ENCODE measurements around the gene PLD1. TPM values are rescaled to one million over a fixed set of nuclear protein-coding genes. Genes with fewer than 3 reads are reported as not detected.
A peak's percentile ranks its signal among the peaks of the same experiment; 100 is the strongest.

Gene PLD1
- total and polyA plus RNA-seq, 10 of the 15 experiments (the other 5 are each of a cell fraction or from before 2014, with no cell fraction given): 2.9 to 108 (median 3.6) TPM

DNA sequence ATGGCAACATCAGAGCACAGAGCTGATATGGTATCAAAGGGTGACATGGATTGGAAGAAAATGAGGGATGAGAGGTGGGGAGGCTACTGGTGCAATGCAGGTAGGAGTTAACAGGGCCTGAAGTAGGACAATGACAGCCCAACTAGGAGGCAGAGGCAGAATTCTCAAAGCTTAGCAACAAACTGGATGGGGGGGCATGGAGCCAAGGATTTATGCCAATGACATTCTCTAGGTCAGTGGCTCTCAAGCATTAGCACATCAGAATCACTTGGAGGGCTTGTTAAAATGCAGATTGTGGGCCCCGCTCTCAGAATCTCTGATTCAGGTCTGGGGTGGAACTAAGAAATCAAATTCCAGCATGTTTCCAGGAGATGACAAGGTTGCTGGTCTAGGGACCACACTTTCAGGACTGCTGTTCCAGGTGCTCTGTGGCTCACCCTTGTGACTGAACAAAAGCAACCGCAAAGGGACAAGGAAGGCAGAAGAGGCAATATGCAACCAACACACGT is 252.0 kb downstream of the PLD1 start (continued):
- TF ChIP-seq, protein P1, sequence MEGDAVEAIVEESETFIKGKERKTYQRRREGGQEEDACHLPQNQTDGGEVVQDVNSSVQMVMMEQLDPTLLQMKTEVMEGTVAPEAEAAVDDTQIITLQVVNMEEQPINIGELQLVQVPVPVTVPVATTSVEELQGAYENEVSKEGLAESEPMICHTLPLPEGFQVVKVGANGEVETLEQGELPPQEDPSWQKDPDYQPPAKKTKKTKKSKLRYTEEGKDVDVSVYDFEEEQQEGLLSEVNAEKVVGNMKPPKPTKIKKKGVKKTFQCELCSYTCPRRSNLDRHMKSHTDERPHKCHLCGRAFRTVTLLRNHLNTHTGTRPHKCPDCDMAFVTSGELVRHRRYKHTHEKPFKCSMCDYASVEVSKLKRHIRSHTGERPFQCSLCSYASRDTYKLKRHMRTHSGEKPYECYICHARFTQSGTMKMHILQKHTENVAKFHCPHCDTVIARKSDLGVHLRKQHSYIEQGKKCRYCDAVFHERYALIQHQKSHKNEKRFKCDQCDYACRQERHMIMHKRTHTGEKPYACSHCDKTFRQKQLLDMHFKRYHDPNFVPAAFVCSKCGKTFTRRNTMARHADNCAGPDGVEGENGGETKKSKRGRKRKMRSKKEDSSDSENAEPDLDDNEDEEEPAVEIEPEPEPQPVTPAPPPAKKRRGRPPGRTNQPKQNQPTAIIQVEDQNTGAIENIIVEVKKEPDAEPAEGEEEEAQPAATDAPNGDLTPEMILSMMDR (IDR thresholded peaks at IDR 0.05 in 2 of 3, conservative IDR thresholded peaks at IDR 0.05 in 1 of 3; ENCODE audit: control insufficient read depth in 2 of 3, extremely low read depth in 1 of 3, insufficient read depth in 1 of 3, low read depth in 3 of 3, low read length in 3 of 3): no peak
- TF ChIP-seq TBL1XR1 (IDR thresholded peaks at IDR 0.05; ENCODE audit: low read depth, low read length) (no peak), RB1 (IDR thresholded peaks at IDR 0.05; ENCODE audit: borderline replicate concordance) (no peak), NFYB (IDR thresholded peaks at IDR 0.05; ENCODE audit: insufficient read depth, low read depth, low read length) (no peak), BRCA1 (IDR thresholded peaks at IDR 0.05; ENCODE audit: low read depth, low read length) (no peak), SUPT20H (IDR thresholded peaks at IDR 0.05; ENCODE audit: borderline replicate concordance, control insufficient read depth, low read depth, low read length) (no peak), NRF1 (conservative IDR thresholded peaks at IDR 0.05; ENCODE audit: low read depth, low read length) (no peak)
- TF ChIP-seq, protein P2, sequence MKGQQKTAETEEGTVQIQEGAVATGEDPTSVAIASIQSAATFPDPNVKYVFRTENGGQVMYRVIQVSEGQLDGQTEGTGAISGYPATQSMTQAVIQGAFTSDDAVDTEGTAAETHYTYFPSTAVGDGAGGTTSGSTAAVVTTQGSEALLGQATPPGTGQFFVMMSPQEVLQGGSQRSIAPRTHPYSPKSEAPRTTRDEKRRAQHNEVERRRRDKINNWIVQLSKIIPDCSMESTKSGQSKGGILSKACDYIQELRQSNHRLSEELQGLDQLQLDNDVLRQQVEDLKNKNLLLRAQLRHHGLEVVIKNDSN (IDR thresholded peaks at IDR 0.05; ENCODE audit: borderline replicate concordance, extremely low read length, insufficient read depth, low read depth, low read length): no peak

DNA sequence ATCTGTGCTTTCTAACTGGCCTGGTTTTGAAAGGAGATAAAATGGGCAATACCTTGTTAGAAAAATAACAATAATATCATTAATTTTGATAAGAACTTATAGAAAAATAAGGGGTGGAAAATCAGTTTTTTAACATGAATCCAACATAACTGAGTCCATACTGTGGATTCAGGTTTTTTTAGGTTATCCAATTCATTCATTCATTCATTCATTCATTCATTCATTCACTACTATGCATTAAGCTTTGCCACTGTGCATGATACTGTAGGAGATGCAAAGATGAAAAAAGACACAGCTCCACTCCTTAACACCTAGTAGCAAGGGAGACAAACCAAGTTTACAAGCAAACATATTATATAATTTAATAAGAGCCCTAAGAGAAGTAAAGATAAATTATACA is 253.1 kb downstream of the PLD1 start:
- intact Hi-C loops (cut with micrococcal nuclease; ENCODE audit: unreplicated experiment) (no loop called here), in situ Hi-C loops (cut with MboI) (no loop called here)
- Histone ChIP-seq H3K9ac (ENCODE audit: control insufficient read depth, insufficient read depth, low read length) (no peak overlapping the region), H3K27ac (ENCODE audit: control insufficient read depth, insufficient read depth) (no peak overlapping the region; the same call in 1 of the 2 replicates), H3K4me1 (ENCODE audit: control insufficient read depth, insufficient read depth, low read length) (peaks cover 13% of the 10 kb centered on the region), H3K4me3 (no peak overlapping the region), H3K27me3 (replicated peaks in 1 of 2; ENCODE audit: control insufficient read depth in 2 of 2, insufficient read depth in 2 of 2, low read length in 1 of 2) (no peaks in the 10 kb centered on the region), H4K20me1 (ENCODE audit: control insufficient read depth, insufficient read depth) (no peaks in the 10 kb centered on the region), H3K79me2 (ENCODE audit: control insufficient read depth, insufficient read depth, low read length) (no peaks in the 10 kb centered on the region), H3K9me3 (replicated peaks; ENCODE audit: control insufficient read depth, insufficient read depth, low read length) (no peaks in the 10 kb centered on the region), H3K4me2 (ENCODE audit: control insufficient read depth, insufficient read depth) (no peak overlapping the region), H2AFZ (ENCODE audit: control insufficient read depth, low read depth, low read length) (peak overlapping the region; percentile 48; the same call in 1 of the 2 replicates), H3K36me3 (ENCODE audit: control insufficient read depth in 2 of 2, insufficient read depth in 2 of 2, low read length in 1 of 2) (no peaks in the 10 kb centered on the region)
- CTCF ChIA-PET: interaction anchor here (1.1 kb wide), 2 partner anchors 10 to 596 kb away, joined by 3 read pairs; no protein-coding TSS in a partner anchor
- SMC1A ChIA-PET (ENCODE audit: uncharacterized antibody, unreplicated experiment): interaction anchor here (1.2 kb wide), 1 partner anchor 435 kb away, joined by 3 read pairs; no protein-coding TSS in a partner anchor
- no TSS peak for BruUV-seq (replicated peaks)
- FAIRE-seq: no peak
- DNase-seq (ENCODE audit: low read depth, low spot score): no peak
- RAD21 ChIA-PET (ENCODE audit: unreplicated experiment): interaction anchor here (1.4 kb wide), 1 partner anchor 9 kb away, joined by 6 read pairs; no protein-coding TSS in a partner anchor
- no peak for ATAC-seq
- POLR2A ChIA-PET: no interaction called here
- TF ChIP-seq ZNF24 (IDR thresholded peaks at IDR 0.05): peak; percentile 94
- TF ChIP-seq CREM (IDR thresholded peaks at IDR 0.05; ENCODE audit: low read depth): no peak

All from GM12878 (cell line).